ENCODE results near the gene GLIPR1. TPM values are rescaled to one million over a fixed set of nuclear protein-coding genes. Genes with fewer than 3 reads are reported as not detected.
"Not testable (repeated sequence)": the region's sequence is repeated elsewhere in the genome, so short reads cannot be mapped to it uniquely, and the experiment has no call there.

Gene GLIPR1
- total and polyA plus RNA-seq, 2 donors: 21.8 to 23.3 TPM

GRCh38 chr12:75452675-75453330 lies 27.8 kb upstream of the GLIPR1 start:
- H3K4me3 ChIP-seq (ENCODE audit: low read depth, low read length): no peak overlapping the region
- DNase-seq (ENCODE audit: extremely low spot score): no peak
- H3K36me3 ChIP-seq (ENCODE audit: insufficient read depth): no peaks in the 10 kb centered on the region
- WGBS: 81% methylated on average over 3 of the region's 3 CpGs
- no peaks in the 10 kb centered on the region for H3K4me1 ChIP-seq (ENCODE audit: insufficient read depth)
- H3K27ac ChIP-seq (ENCODE audit: low read depth): no peak overlapping the region

- H3K4me1 ChIP-seq (ENCODE audit: insufficient read depth): no peaks in the 10 kb centered on the region
- 74% methylated on average over 5 of the region's 5 CpGs for WGBS
- H3K36me3 ChIP-seq (ENCODE audit: insufficient read depth): no peaks in the 10 kb centered on the region
- DNase-seq (ENCODE audit: extremely low spot score): no peak
- no peak overlapping the region for H3K27ac ChIP-seq (ENCODE audit: low read depth)
- H3K4me3 ChIP-seq (ENCODE audit: low read depth, low read length): no peak overlapping the region
Observed at GRCh38 chr12:75455839-75456238, 24.7 kb upstream of the GLIPR1 start.

- no peaks in the 10 kb centered on the region for H3K4me1 ChIP-seq (ENCODE audit: insufficient read depth)
- no peak for DNase-seq (ENCODE audit: extremely low spot score)
- WGBS: 23% methylated on average over 1 of the region's 1 CpG
- no peaks in the 10 kb centered on the region for H3K36me3 ChIP-seq (ENCODE audit: insufficient read depth)
- H3K27ac ChIP-seq (ENCODE audit: low read depth): no peak overlapping the region
- H3K4me3 ChIP-seq (ENCODE audit: low read depth, low read length): no peak overlapping the region
Observed at GRCh38 chr12:75457191-75457590, 23.4 kb upstream of the GLIPR1 start.

- not testable (repeated sequence) for H3K36me3 ChIP-seq (ENCODE audit: insufficient read depth); H3K27ac ChIP-seq (ENCODE audit: low read depth); H3K4me3 ChIP-seq (ENCODE audit: low read depth, low read length); DNase-seq (ENCODE audit: extremely low spot score); H3K4me1 ChIP-seq (ENCODE audit: insufficient read depth)
- 79% methylated on average over 9 of the region's 9 CpGs for WGBS
Observed at GRCh38 chr12:75457866-75458265, 22.7 kb upstream of the GLIPR1 start.

- H3K36me3 ChIP-seq (ENCODE audit: insufficient read depth): no peaks in the 10 kb centered on the region
- WGBS: 85% methylated on average over 3 of the region's 3 CpGs
- H3K4me1 ChIP-seq (ENCODE audit: insufficient read depth): no peaks in the 10 kb centered on the region
- H3K4me3 ChIP-seq (ENCODE audit: low read depth, low read length): no peak overlapping the region
- DNase-seq (ENCODE audit: extremely low spot score): no peak
- H3K27ac ChIP-seq (ENCODE audit: low read depth): no peak overlapping the region
Observed at GRCh38 chr12:75459755-75460154, 20.8 kb upstream of the GLIPR1 start.

GRCh38 chr12:75460204-75460603 lies 20.4 kb upstream of the GLIPR1 start:
- H3K36me3 ChIP-seq (ENCODE audit: insufficient read depth): no peaks in the 10 kb centered on the region
- H3K4me3 ChIP-seq (ENCODE audit: low read depth, low read length): no peak overlapping the region
- H3K27ac ChIP-seq (ENCODE audit: low read depth): no peak overlapping the region
- no peaks in the 10 kb centered on the region for H3K4me1 ChIP-seq (ENCODE audit: insufficient read depth)
- DNase-seq (ENCODE audit: extremely low spot score): no peak

GRCh38 chr12:75471902-75472890 lies 8.4 kb upstream of the GLIPR1 start:
- 88% methylated on average over 6 of the region's 6 CpGs for WGBS
- Histone ChIP-seq H3K27ac (ENCODE audit: low read depth) (no peak overlapping the region), H3K36me3 (ENCODE audit: insufficient read depth) (no peaks in the 10 kb centered on the region), H3K4me1 (ENCODE audit: insufficient read depth) (no peaks in the 10 kb centered on the region), H3K4me3 (ENCODE audit: low read depth, low read length) (no peak overlapping the region)
- DNase-seq (ENCODE audit: extremely low spot score): no peak

GRCh38 chr12:75474116-75474515 lies 6.4 kb upstream of the GLIPR1 start:
- no peaks in the 10 kb centered on the region for H3K36me3 ChIP-seq (ENCODE audit: insufficient read depth)
- H3K4me1 ChIP-seq (ENCODE audit: insufficient read depth): no peaks in the 10 kb centered on the region
- DNase-seq (ENCODE audit: extremely low spot score): no peak
- H3K4me3 ChIP-seq (ENCODE audit: low read depth, low read length): no peak overlapping the region
- no peak overlapping the region for H3K27ac ChIP-seq (ENCODE audit: low read depth)
- WGBS: 67% methylated on average over 2 of the region's 2 CpGs

- Histone ChIP-seq H3K36me3 (ENCODE audit: insufficient read depth) (no peaks in the 10 kb centered on the region), H3K4me3 (ENCODE audit: low read depth, low read length) (no peak overlapping the region), H3K4me1 (ENCODE audit: insufficient read depth) (no peaks in the 10 kb centered on the region), H3K27ac (ENCODE audit: low read depth) (no peak overlapping the region)
- WGBS: 94% methylated on average over 1 of the region's 1 CpG
- no peak for DNase-seq (ENCODE audit: extremely low spot score)
Observed at GRCh38 chr12:75476071-75476470, 4.5 kb upstream of the GLIPR1 start.

GRCh38 chr12:75477137-75477536 lies 3.4 kb upstream of the GLIPR1 start:
- Histone ChIP-seq H3K27ac (ENCODE audit: low read depth) (no peak overlapping the region), H3K4me3 (ENCODE audit: low read depth, low read length) (no peak overlapping the region), H3K36me3 (ENCODE audit: insufficient read depth) (no peaks in the 10 kb centered on the region), H3K4me1 (ENCODE audit: insufficient read depth) (no peaks in the 10 kb centered on the region)
- DNase-seq (ENCODE audit: extremely low spot score): no peak
- WGBS: 87% methylated on average over 2 of the region's 2 CpGs

GRCh38 chr12:75478116-75478794 lies 2.3 kb upstream of the GLIPR1 start:
- Histone ChIP-seq H3K36me3 (ENCODE audit: insufficient read depth) (no peaks in the 10 kb centered on the region), H3K4me3 (ENCODE audit: low read depth, low read length) (no peak overlapping the region), H3K4me1 (ENCODE audit: insufficient read depth) (no peaks in the 10 kb centered on the region), H3K27ac (ENCODE audit: low read depth) (peak overlapping the region; percentile 59)
- no peak for DNase-seq (ENCODE audit: extremely low spot score)
- 60% methylated on average over 5 of the region's 5 CpGs for WGBS

- 19% methylated on average over 2 of the region's 2 CpGs for WGBS
- Histone ChIP-seq H3K27ac (ENCODE audit: low read depth) (peak overlapping the region; percentile 66), H3K36me3 (ENCODE audit: insufficient read depth) (no peaks in the 10 kb centered on the region), H3K4me1 (ENCODE audit: insufficient read depth) (no peaks in the 10 kb centered on the region), H3K4me3 (ENCODE audit: low read depth, low read length) (peak overlapping the region; percentile 22)
- no peak for DNase-seq (ENCODE audit: extremely low spot score)
Observed at GRCh38 chr12:75479963-75480461, 543 bp upstream of the GLIPR1 start.

GRCh38 chr12:75481013-75481705 lies 604 bp downstream of the GLIPR1 start:
- Histone ChIP-seq H3K4me1 (ENCODE audit: insufficient read depth) (no peaks in the 10 kb centered on the region), H3K27ac (ENCODE audit: low read depth) (peak overlapping the region; percentile 70), H3K4me3 (ENCODE audit: low read depth, low read length) (peak overlapping the region; percentile 57), H3K36me3 (ENCODE audit: insufficient read depth) (no peaks in the 10 kb centered on the region)
- DNase-seq (ENCODE audit: extremely low spot score): no peak
- whole genome bisulfite sequencing: 28% methylated on average over 5 of the region's 5 CpGs

All from urinary bladder (tissue), 4 donors.